Activated T-helper 9 cell treated with anti-CD3 and anti-CD28 coated beads, Interleukin-2, amount 50 U/mL, for 16 hours (primary cell): ENCODE data around the gene CSHL1.

Source experiments
- DNase-seq: peaks from one replicate; pipeline ENCODE4 v3.0.0-alpha.2; 2020; ENCODE audit warnings: low read depth

The CSHL1 gene

GRCh38 chr17:63911041-63911635, at the start of gene CSHL1:
TSS of gene CSHL1 (minus strand) at chr17:63911258. CDS start at chr17:63911196, 62 bp downstream.
- no peak for DNase-seq

DNA sequence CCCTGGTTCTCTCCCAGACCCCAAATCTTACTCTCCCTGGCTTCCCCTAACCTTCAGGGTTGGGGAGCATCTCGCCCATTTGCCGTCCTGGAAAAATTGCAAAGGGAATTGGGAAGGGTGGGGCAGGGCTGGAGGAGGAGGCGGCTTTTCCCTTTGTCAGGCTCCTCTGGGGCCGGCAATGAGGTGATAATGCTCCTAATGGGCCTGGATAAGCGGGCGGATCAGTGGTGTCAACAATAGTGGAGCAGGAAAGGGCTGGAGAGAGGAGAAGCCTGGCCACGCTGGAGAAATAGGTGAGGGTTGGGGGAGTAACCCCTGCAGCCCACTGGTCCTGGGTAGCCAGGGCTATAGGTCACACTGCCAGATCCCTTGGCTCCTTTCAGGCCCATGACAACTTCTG, 49.4 kb upstream of the CSHL1 start:
- no peak for DNase-seq

DNA sequence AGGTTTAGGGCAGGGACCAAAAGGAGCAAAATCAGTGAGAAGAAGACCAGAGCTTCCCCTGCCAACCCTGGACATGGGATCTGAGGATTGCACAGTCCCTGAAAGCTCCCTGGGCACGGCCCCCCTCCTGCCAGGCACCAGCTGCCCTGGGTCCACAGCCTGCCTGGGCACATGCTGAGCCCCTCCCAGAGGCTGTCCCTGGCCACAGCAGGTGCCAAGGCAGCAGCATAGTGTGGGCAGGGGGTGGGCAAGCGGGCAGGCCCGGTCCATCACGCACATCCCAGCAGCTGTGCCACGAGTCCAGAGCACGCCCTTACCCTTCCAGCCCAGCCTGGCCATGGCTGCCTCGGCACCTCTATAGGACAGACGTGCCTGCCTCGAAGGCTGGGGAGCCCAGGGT, 48.9 kb upstream of the CSHL1 start:
- no peak for DNase-seq

GRCh38 chr17:63956296-63956920, 45.4 kb upstream of the CSHL1 start:
- DNase-seq: no peak

DNA sequence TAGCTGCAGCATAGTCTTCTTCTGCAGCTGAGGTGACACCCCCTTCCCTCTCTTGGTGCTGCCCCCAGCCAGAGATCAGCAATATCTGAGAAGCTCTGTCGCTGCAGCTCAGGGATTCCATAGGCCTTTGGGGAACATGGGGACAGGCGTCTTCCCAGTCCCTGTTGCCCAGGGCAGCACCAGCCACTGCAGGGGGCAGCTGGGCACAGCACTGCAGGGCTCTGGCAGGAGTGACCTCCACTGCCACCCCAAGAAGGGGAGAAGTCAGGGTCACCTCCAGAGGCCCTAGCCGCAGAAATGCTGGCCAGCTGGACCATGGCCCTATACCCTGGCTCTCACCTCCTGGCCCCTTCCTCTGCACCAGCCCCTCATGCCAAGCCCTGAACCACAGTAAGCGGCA, 44.7 kb upstream of the CSHL1 start:
- DNase-seq: no peak

- no peak for DNase-seq
Observed at GRCh38 chr17:63955232-63955631, 44.2 kb upstream of the CSHL1 start.

- no peak for DNase-seq
Observed at GRCh38 chr17:63954402-63955063, 43.5 kb upstream of the CSHL1 start.

- no peak for DNase-seq
Observed at GRCh38 chr17:63950940-63951907, 40.2 kb upstream of the CSHL1 start.

GRCh38 chr17:63949576-63950250, 38.7 kb upstream of the CSHL1 start:
- no peak for DNase-seq

GRCh38 chr17:63948521-63948920, 37.5 kb upstream of the CSHL1 start:
- no peak for DNase-seq

DNA sequence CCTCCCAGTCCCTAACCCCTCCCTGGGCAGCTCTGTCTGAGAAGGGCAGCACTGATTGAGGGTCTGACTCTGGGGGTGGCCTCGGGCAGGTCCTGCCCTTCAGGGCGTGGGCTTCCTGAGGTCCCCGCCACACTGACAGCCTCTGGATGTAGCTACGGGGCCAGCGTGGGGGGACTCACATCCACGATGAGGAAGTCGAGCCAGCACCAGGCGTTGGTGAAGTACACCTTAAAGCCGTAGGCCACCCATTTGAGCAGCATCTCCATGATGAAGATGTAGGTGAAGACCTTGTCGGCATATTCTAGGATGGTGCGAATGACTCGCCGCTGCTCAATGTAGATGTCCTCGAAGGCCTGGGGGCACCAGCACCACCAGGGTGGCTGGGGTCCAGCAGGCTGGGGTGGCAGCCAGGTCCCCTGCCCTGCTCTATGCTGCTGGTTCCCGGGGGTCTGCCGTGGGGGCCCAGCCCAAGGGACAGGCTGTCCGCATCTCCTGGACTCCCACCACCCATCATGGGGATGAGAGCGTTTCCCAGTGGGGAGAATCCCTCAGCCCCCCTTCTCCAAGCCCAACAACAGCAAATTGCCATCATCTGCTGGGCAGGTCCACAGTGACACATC, 36.8 kb upstream of the CSHL1 start:
- no peak for DNase-seq

GRCh38 chr17:63946440-63947363, 35.6 kb upstream of the CSHL1 start:
- no peak for DNase-seq

DNA sequence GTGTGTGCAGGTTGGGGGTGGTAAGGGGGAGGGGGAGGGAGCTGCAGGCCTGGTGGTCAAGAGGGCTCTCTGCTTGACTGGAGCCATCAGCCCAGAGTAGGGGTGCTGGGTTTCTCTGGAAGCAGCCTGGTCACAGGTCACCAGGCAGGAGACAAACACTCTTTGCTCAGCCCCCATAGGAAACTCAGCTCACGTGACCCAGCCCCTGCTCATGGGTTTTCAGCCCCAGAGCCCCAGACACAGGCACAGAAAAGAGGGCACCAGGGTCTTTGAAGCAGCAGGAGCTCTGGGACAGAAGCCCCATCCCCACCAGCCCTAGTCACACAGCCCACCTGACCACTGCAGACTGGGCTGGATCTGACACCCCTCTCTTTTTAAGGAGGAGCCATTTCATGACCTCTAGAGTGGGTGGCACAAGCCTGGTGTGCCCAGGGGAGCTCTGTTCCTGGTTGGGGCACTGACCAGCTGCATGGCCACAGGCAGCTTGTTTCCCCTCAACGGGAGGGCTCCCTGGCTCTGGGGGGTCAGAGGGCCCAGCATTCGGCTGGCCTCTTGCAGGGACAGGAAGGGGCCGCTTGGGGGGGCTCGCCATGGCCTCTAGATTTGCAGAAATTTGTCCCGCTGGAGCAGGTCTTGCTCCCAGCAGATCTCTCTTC, 34.9 kb upstream of the CSHL1 start:
- no peak for DNase-seq

DNA sequence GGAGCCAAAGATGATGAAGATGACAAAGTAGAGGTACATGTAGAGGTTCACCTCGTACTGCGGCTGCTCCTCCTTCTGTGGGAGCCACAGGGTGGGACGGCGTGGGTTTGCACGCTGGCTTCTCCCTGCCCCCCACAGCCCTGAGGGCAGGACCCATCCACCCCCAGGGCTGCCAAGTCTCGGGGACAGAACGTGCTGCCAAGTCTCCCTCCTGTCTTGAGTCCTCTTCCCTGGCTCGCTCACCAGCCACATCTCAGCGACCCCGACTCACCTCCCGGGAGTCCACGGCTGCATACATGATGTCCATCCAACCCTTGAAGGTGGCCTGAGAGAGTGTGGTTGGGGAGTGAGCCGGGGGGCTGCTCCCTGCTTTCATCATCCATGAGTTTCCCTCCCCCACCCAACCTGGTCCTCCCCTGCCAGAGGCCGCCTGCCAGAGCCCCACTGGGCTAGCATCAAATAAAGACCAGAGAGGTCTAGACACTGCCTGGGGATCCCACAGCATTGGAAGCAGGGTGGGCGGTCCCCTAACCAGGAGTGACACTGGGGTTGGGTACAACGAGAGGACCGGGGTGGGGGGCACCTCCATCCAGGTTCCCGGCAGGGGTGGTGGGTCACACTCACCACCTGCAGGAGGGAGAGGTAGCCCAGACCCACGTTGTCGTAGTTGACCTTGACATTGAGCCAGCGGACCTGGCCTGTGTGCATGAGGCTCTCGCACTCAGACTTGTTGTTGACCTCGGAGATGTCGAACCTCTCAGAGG, 33.9 kb upstream of the CSHL1 start:
- DNase-seq: no peak

DNA sequence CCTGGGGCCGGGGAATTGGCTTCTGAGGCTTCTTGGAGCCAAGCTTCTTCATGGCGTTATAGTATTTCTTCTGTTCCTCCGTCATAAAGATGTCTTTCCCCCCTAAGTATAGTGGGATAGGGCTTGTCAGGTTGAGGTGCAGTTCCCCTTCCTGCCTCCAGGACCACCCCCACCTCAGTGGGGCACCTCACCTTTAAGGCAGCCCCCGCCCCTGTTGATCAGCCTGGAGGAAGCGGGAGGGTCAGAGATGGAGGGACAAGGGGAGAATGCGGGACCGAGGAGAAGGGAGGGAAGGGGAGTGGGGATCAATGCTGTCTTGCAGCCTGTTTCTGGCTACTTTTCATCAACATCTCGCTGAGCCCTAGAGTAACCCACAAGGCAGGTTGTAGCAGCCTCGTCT, 32.7 kb upstream of the CSHL1 start:
- DNase-seq: no peak

DNA sequence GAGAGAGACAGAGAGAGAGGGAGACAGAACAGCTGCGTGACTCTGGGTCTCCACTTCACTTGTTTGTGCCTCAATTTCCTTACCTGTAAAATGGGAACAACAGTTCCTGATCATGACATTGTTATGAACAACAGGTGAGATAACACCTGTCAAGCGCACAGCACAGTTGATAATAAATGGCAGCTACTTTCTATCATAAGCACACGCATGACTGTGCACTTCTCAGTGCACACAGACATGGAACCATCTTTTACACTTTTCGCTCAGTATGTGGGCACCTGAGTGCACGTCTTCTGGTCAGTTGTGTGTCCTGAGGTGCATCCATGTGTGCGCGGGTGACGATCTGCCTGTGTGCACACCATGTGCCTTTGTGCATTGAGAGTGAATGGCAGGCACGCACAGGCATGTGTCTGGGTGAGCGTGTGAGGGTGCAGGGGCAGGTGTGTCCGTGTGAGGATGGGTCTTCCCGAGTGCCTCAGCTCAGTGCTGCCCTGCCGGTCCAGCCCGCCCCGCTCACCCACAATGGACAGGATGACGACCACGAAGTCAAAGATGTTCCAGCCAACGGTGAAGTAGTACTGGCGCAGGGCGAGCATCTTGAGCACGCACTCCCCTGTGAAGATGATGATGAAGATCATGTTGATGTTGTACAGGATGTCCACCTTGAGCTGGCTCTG, 31.4 kb upstream of the CSHL1 start:
- DNase-seq: no peak

- DNase-seq: no peak
Observed at GRCh38 chr17:63941751-63942150, 30.7 kb upstream of the CSHL1 start.

- no peak for DNase-seq
Observed at GRCh38 chr17:63941162-63941561, 30.1 kb upstream of the CSHL1 start.
